ENCODE results near the gene HCN2.

HCN2 gene

DNA sequence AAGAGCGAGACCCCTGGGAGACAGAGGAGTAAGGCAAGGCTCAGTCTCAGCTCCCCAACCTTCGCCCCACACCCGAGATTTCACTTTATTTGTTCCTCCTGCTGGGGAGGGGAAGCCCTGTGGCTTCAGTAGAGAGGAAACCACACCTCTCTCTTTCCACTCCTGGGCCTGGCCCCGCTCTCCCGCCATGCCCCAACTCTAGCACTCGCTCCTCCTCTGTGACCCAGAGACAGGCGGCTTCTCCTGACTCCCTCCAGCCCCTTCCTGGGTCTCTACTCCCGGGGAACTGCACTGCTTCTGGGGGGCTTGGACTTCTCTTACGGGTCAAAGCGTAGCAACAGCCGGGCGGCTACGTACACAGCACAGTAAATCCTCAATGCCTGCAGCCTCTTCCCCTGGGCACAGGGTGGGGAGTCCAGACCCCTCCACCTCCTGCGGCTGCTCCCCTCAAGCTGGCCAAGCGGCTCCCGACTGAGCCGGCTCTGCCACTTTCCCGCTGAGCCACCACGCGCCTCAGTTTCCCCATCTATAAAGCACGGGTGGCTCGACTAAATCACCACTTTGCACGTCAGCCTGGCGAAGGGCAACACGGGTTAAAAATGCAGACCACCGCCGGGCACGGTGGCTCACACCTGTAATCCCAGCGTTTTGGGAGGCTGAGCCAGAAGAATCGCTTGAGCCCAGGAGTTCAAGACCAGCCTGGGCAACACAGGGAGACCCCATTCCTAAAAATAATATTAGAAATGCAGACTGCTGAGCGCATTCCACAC is 71.9 kb downstream of the HCN2 start:
- H3K36me3 ChIP-seq (ENCODE audit: control insufficient read depth in 2 of 2, insufficient read depth in 2 of 2, low read length in 2 of 2) = no peaks in the 10 kb centered on the region
- H3K9ac ChIP-seq (ENCODE audit: low read length in 2 of 2) = peak overlapping the region; percentile 75 to 80
- peak overlapping the region; percentile 69 to 81 for H3K4me3 ChIP-seq (ENCODE audit: low read length in 2 of 2)
- H3K27me3 ChIP-seq (ENCODE audit: control insufficient read depth in 1 of 2, insufficient read depth in 2 of 2, low read length in 2 of 2) = no peaks in the 10 kb centered on the region
- no peaks in the 10 kb centered on the region for H3K9me3 ChIP-seq (ENCODE audit: control insufficient read depth in 2 of 2, low read length in 2 of 2)
- no peak overlapping the region for H3K27ac ChIP-seq (ENCODE audit: low read length)
- H3K4me1 ChIP-seq (ENCODE audit: control insufficient read depth, insufficient read depth, low read length) = peaks cover 59% of the 10 kb centered on the region

DNA sequence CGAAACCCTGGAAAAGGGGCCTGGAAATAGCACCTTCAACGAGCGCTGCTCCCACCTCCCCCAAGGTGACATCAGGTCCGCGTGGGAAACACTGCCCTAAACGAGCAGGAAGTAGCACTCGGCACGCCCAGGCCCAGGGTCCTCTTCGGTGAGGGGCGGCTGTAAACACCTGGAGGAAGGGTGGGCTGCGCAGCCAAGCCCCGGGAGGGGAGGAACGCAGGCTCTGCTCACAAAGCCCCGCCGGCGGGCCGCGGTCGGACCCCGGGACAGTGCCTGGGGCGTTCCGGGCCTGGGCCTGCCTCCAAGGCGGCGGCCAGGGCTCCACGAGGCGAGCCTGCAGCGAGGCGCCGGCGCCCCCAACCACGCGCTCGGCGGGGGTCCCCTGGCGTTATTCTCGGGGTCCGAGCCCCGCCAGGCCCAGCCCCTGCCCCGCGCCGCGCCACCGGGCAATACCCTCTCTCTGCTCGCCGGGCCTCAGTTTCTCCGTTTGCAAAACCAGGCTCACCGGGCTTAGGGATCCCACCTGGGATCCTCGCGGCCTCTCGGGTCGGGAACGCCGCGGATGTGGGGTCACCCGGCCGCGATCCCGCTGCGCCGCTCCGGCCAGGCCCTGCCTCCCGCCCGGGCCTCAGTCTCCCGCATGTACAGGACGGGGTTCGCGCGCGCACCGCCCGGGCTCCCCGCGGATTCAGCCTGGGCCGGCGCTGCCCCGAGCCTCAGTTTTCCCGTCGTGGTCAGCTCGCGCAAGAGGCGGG is 72.7 kb downstream of the HCN2 start:
- H3K36me3 ChIP-seq (ENCODE audit: control insufficient read depth in 2 of 2, insufficient read depth in 2 of 2, low read length in 2 of 2) = no peaks in the 10 kb centered on the region
- no peaks in the 10 kb centered on the region for H3K9me3 ChIP-seq (ENCODE audit: control insufficient read depth in 2 of 2, low read length in 2 of 2)
- peak overlapping the region; percentile 69 to 81 for H3K4me3 ChIP-seq (ENCODE audit: low read length in 2 of 2)
- H3K9ac ChIP-seq (ENCODE audit: low read length in 2 of 2) = peak overlapping the region; percentile 75 to 80
- peak overlapping the region; percentile 41 for H3K27ac ChIP-seq (ENCODE audit: low read length)
- H3K4me1 ChIP-seq (ENCODE audit: control insufficient read depth, insufficient read depth, low read length) = peaks cover 55% of the 10 kb centered on the region
- H3K27me3 ChIP-seq (ENCODE audit: control insufficient read depth in 1 of 2, insufficient read depth in 2 of 2, low read length in 2 of 2) = no peaks in the 10 kb centered on the region

DNA sequence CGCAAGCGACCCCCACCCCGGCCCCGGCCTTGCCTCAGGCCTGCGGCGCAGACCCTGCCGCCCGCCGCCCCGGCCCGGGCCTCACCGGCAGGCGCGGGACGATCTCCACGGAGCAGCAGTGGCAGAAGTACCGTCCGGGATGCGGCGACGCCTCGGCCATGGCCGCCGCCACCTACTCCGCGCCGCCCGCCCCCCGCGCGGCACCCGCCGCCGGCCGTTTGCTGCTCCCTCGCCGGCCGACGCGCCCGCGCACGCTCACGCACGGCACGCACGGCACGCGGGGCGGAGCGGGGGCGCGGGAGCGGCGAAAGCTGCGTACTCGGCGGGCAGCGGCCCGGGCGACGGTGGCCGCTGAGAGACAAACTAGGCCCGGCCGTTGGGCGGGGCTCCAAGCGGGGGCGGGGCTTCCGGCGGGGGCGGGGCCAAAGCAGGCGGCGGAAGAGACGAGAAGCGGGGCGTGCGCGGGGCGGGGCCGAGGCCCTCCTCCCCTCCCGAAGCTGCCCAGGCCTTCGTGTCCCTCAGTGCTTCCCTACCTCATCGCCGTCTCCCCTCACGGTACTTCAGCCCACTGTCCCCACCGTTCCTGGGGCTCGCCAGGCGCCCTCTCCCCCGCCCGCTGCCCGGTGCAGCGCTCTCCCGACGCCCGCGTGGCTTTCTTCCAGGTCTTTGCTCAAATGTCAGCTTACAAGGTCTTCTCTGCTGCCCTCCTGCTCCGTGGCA is 73.4 kb downstream of the HCN2 start, which contains the start of gene RNF126:
Gene RNF126 (minus strand): TSS at position 253 of the 720 bp plus-strand sequence. CDS start 93 bp downstream, at position 160.
- no peaks in the 10 kb centered on the region for H3K36me3 ChIP-seq (ENCODE audit: control insufficient read depth in 2 of 2, insufficient read depth in 2 of 2, low read length in 2 of 2)
- H3K4me1 ChIP-seq (ENCODE audit: control insufficient read depth, insufficient read depth, low read length) = peaks cover 52% of the 10 kb centered on the region
- H3K9me3 ChIP-seq (ENCODE audit: control insufficient read depth in 2 of 2, low read length in 2 of 2) = no peaks in the 10 kb centered on the region
- H3K4me3 ChIP-seq (ENCODE audit: low read length in 2 of 2) = peak within 1 kb of the TSS; percentile 76 to 81
- no peaks in the 10 kb centered on the region for H3K27me3 ChIP-seq (ENCODE audit: control insufficient read depth in 1 of 2, insufficient read depth in 2 of 2, low read length in 2 of 2)
- peak within 1 kb of the TSS; percentile 80 to 84 for H3K9ac ChIP-seq (ENCODE audit: low read length in 2 of 2)
- H3K27ac ChIP-seq (ENCODE audit: low read length) = peak within 1 kb of the TSS; percentile 90

- no peaks in the 10 kb centered on the region for H3K9me3 ChIP-seq (ENCODE audit: control insufficient read depth in 2 of 2, low read length in 2 of 2)
- peak overlapping the region; percentile 76 to 81 for H3K4me3 ChIP-seq (ENCODE audit: low read length in 2 of 2)
- H3K4me1 ChIP-seq (ENCODE audit: control insufficient read depth, insufficient read depth, low read length) = peaks cover 46% of the 10 kb centered on the region
- H3K36me3 ChIP-seq (ENCODE audit: control insufficient read depth in 2 of 2, insufficient read depth in 2 of 2, low read length in 2 of 2) = no peaks in the 10 kb centered on the region
- H3K9ac ChIP-seq (ENCODE audit: low read length in 2 of 2) = peak overlapping the region; percentile 76 to 84
- H3K27ac ChIP-seq (ENCODE audit: low read length) = peak overlapping the region; percentile 90
- no peaks in the 10 kb centered on the region for H3K27me3 ChIP-seq (ENCODE audit: control insufficient read depth in 1 of 2, insufficient read depth in 2 of 2, low read length in 2 of 2)
These were observed 74.0 kb downstream of the HCN2 start for GRCh38 chr19:663682-664117.

- H3K9me3 ChIP-seq (ENCODE audit: control insufficient read depth in 2 of 2, low read length in 2 of 2) = no peaks in the 10 kb centered on the region
- no peak overlapping the region for H3K9ac ChIP-seq (ENCODE audit: low read length in 2 of 2)
- no peak overlapping the region for H3K27ac ChIP-seq (ENCODE audit: low read length)
- H3K4me3 ChIP-seq (ENCODE audit: low read length in 2 of 2) = peak overlapping the region in 1 of 2 donors; percentile 71
- H3K27me3 ChIP-seq (ENCODE audit: control insufficient read depth in 1 of 2, insufficient read depth in 2 of 2, low read length in 2 of 2) = no peaks in the 10 kb centered on the region
- H3K4me1 ChIP-seq (ENCODE audit: control insufficient read depth, insufficient read depth, low read length) = peaks cover 39% of the 10 kb centered on the region
- no peaks in the 10 kb centered on the region for H3K36me3 ChIP-seq (ENCODE audit: control insufficient read depth in 2 of 2, insufficient read depth in 2 of 2, low read length in 2 of 2)
These were observed 75.3 kb downstream of the HCN2 start for GRCh38 chr19:664913-665443.

Measured in stomach smooth muscle (tissue), 2 donors.